HepG2 (cell line): ENCODE results near the gene SHLD1. TPM values are rescaled to one million over a fixed set of nuclear protein-coding genes. Genes with fewer than 3 reads are reported as not detected.
A peak's percentile ranks its signal among the peaks of the same experiment; 100 is the strongest.

Experiments
- BRCA1 ChIP-seq: sonication (generic); formaldehyde crosslinking; IDR thresholded peaks from 2 replicates; pipeline ENCODE4 v1.4.0; 2020; ENCODE audit warnings: missing genetic modification reagents
- CBX2 ChIP-seq, 2 experiments: fragments of 200-600 bp in 1 of 2; sonication (generic); formaldehyde crosslinking in 1 of 2; IDR thresholded peaks; 2 replicates each; pipeline versions ENCODE4 v1.7.0 to v1.8.1; 2018 to 2022; ENCODE audit warnings: low read depth in 2 of 2, low read length in 1 of 2, mild to moderate bottlenecking in 1 of 2, missing genetic modification reagents in 1 of 2
- KLF15 ChIP-seq: sonication (generic); formaldehyde crosslinking; IDR thresholded peaks from 2 replicates; pipeline ENCODE4 v1.8.1; 2023; ENCODE audit warnings: borderline replicate concordance, mild to moderate bottlenecking, inconsistent platforms, missing genetic modification reagents, mixed read lengths
- NR2F6 ChIP-seq, 2 experiments: IDR thresholded peaks; 2 replicates each; pipeline ENCODE4 v1.6.1; 2016; ENCODE audit warnings: antibody characterized with exemption in 1 of 2, mild to moderate bottlenecking in 1 of 2
- ZBTB37 ChIP-seq: sonication (generic); formaldehyde crosslinking; IDR thresholded peaks from 2 replicates; pipeline ENCODE4 v1.4.0; 2020; ENCODE audit warnings: mild to moderate bottlenecking, missing genetic modification reagents
- ZBTB40 ChIP-seq, 2 experiments: fragments of 450-650 bp in 1 of 2; sonication (generic) in 1 of 2; formaldehyde crosslinking in 1 of 2; IDR thresholded peaks; 2 replicates each; pipeline versions ENCODE4 v1.6.1 to v1.8.0; 2016 to 2022; ENCODE audit warnings: antibody characterized with exemption in 1 of 2, mild to moderate bottlenecking in 1 of 2, missing genetic modification reagents in 1 of 2
- ZFP82 ChIP-seq: sonication (generic); formaldehyde crosslinking; IDR thresholded peaks from 2 replicates; pipeline ENCODE4 v1.5.1; 2020; ENCODE audit warnings: mild to moderate bottlenecking, missing genetic modification reagents, borderline replicate concordance
- ZNF12 ChIP-seq: sonication (generic); formaldehyde crosslinking; IDR thresholded peaks from 2 replicates; pipeline ENCODE4 v1.5.0; 2020; ENCODE audit warnings: missing genetic modification reagents
- ZNF326 ChIP-seq: sonication (generic); formaldehyde crosslinking; IDR thresholded peaks from 2 replicates; pipeline ENCODE4 v1.4.0; 2020; ENCODE audit warnings: missing genetic modification reagents, borderline replicate concordance
- ZNF337 ChIP-seq: sonication (generic); formaldehyde crosslinking; IDR thresholded peaks from 2 replicates; pipeline ENCODE4 v1.5.1; 2020; ENCODE audit warnings: missing genetic modification reagents, low read depth, mild to moderate bottlenecking, borderline replicate concordance
- ZNF572 ChIP-seq: sonication (generic); formaldehyde crosslinking; IDR thresholded peaks from 2 replicates; pipeline ENCODE4 v1.5.1; 2020; ENCODE audit warnings: mild to moderate bottlenecking, missing genetic modification reagents
- ZNF605 ChIP-seq: sonication (generic); formaldehyde crosslinking; IDR thresholded peaks from 2 replicates; pipeline ENCODE4 v1.8.0; 2022; ENCODE audit warnings: mild to moderate bottlenecking, missing genetic modification reagents
- ZNF615 ChIP-seq: sonication (generic); formaldehyde crosslinking; IDR thresholded peaks from 2 replicates; pipeline ENCODE4 v1.5.0; 2020; ENCODE audit warnings: mild to moderate bottlenecking, missing genetic modification reagents, borderline replicate concordance
- ZNF776 ChIP-seq: sonication (generic); formaldehyde crosslinking; IDR thresholded peaks from 2 replicates; pipeline ENCODE4 v1.4.0; 2020; ENCODE audit warnings: mild to moderate bottlenecking, missing genetic modification reagents
- ZNF781 ChIP-seq: sonication (generic); formaldehyde crosslinking; IDR thresholded peaks from 2 replicates; pipeline ENCODE4 v1.5.1; 2020; ENCODE audit warnings: borderline replicate concordance, mild to moderate bottlenecking, missing genetic modification reagents; ENCODE audit errors: not compliant biosample characterization
- ZNF784 ChIP-seq: sonication (generic); formaldehyde crosslinking; IDR thresholded peaks from 2 replicates; pipeline ENCODE4 v1.5.1; 2020; ENCODE audit warnings: missing genetic modification reagents, mild to moderate bottlenecking, borderline replicate concordance
- polyA plus RNA-seq, 8 experiments: library from polyadenylated mRNA; depleted of rRNA in 3 of 8; stranded (reverse) in 7 of 8; unstranded in 1 of 8; fragments of >200 nt; fragmentation: Illumina TruSeq in 4 of 8; extraction: Trizol in 4 of 8; gene quantifications; 2 replicates each; pipeline versions ENCODE4 v1.2.1 to v1.2.3, GENCODE V29; 2011 to 2016; ENCODE audit warnings: low read depth in 4 of 8, missing spikeins in 1 of 8, mixed read lengths in 1 of 8; ENCODE audit not compliant: insufficient read depth in 1 of 8
- total RNA-seq, 5 experiments: library from RNA; depleted of rRNA; stranded (reverse); fragments of >200 nt; fragmentation: Illumina TruSeq; extraction: Trizol; gene quantifications; 2 replicates each; pipeline ENCODE4 v1.2.3, GENCODE V29; 2016; ENCODE audit warnings: low read depth in 1 of 5

The SHLD1 gene
- total and polyA plus RNA-seq, 2 of the 13 experiments (the other 11 are each of a cell fraction or from before 2014, with no cell fraction given) = 8.9 to 10.0 TPM

GRCh38 chr20:5781798-5782750, 31.9 kb downstream of the SHLD1 start (continued):
- no peak; the same call in 1 of the 2 replicates for TF ChIP-seq ZNF615
- no peak for TF ChIP-seq ZBTB40 (IDR thresholded peaks at IDR 0.05)
- no peak for TF ChIP-seq ZBTB40 (CRISPR knock-in tag; IDR thresholded peaks at IDR 0.05)
- no peak for TF ChIP-seq ZNF326 (CRISPR knock-in tag)
- TF ChIP-seq ZNF776 = no peak
- 0 out of 2 replicates have a peak, but pooled peaks have one; percentile 33 for TF ChIP-seq ZNF605 (CRISPR knock-in tag)
- no peak for TF ChIP-seq ZNF784 (CRISPR knock-in tag)
- TF ChIP-seq BRCA1 (CRISPR knock-in tag) = no peak
- no peak for TF ChIP-seq ZBTB37 (CRISPR knock-in tag)
- peak; percentile 22 for TF ChIP-seq ZNF781 (CRISPR knock-in tag)
- no peak for TF ChIP-seq KLF15
- no peak for TF ChIP-seq CBX2 (IDR thresholded peaks at IDR 0.05; ENCODE audit: low read depth, low read length)
- TF ChIP-seq CBX2 (CRISPR knock-in tag; IDR thresholded peaks at IDR 0.05; ENCODE audit: low read depth) = no peak
- TF ChIP-seq ZNF12 (CRISPR knock-in tag) = peak; percentile 23; the same call in 1 of the 2 replicates
- no peak for TF ChIP-seq ZNF572 (CRISPR knock-in tag)
- TF ChIP-seq NR2F6 (IDR thresholded peaks at IDR 0.05) = peak; percentile 76
- TF ChIP-seq NR2F6 (CRISPR knock-in tag; IDR thresholded peaks at IDR 0.05) = peak; percentile 81
- TF ChIP-seq ZFP82 (CRISPR knock-in tag) = no peak
- TF ChIP-seq ZNF337 (CRISPR knock-in tag) = no peak
